Testis (tissue), 3 donors: ENCODE results near the gene TNS3. TPM values are rescaled to one million over a fixed set of nuclear protein-coding genes. Genes with fewer than 3 reads are reported as not detected.

Experiments
- DNase-seq: peaks from one replicate; pipeline ENCODE4 v3.0.0-alpha.2; 2019
- H3K27ac ChIP-seq, 2 donors: fragments of 200-600 bp; sonication (generic); one replicate each; pipeline ENCODE4 v1.5.1; 2019
- H3K27me3 ChIP-seq: fragments of 200-600 bp; sonication (generic); one replicate; pipeline ENCODE4 v1.5.1; 2019
- H3K36me3 ChIP-seq: fragments of 200-600 bp; sonication (generic); one replicate; pipeline ENCODE4 v1.5.1; 2017; ENCODE audit warnings: low read depth; ENCODE audit errors: missing control alignments
- H3K4me1 ChIP-seq: fragments of 200-600 bp; sonication (generic); one replicate; pipeline ENCODE4 v1.5.1; 2019
- H3K4me3 ChIP-seq, 2 donors: fragments of 200-600 bp; sonication (generic); one replicate each; pipeline ENCODE4 v1.5.1; 2017 to 2019
- H3K9me3 ChIP-seq: fragments of 200-600 bp; sonication (generic); one replicate; pipeline ENCODE4 v1.5.1; 2017
- POLR2A ChIP-seq: fragments of 450-650 bp; IDR thresholded peaks from one replicate; pipeline ENCODE4 v1.6.1; 2017; ENCODE audit warnings: antibody characterized with exemption, mild to moderate bottlenecking, moderate library complexity
- WGBS, 2 donors: methylation state at CpG; one replicate each; pipeline ENCODE4 v1.1.5; 2018; 5-methylcytosine and 5-hydroxymethylcytosine counted together
- intact Hi-C: fragments of 100-400 bp; cut with DNase I; formaldehyde crosslinking; loops from one replicate; pipeline ENCODE4 v1.15.1; 2023; ENCODE audit warnings: low total_unique reads
- polyA plus RNA-seq: library from polyadenylated mRNA; stranded (reverse); fragments of 350-450 nt; fragmentation: Illumina TruSeq; extraction: RNeasy Lipid Tissue Mini Kit (QIAGEN cat#74804); gene quantifications from one replicate; pipeline ENCODE4 v1.2.3, GENCODE V29; 2014; ENCODE audit warnings: low read depth, low replicate concordance; ENCODE audit not compliant: insufficient read depth
- total RNA-seq, 2 donors: library from RNA; depleted of rRNA; stranded (reverse); fragments of >200 nt; gene quantifications; one replicate each; pipeline ENCODE4 v1.2.3, GENCODE V29; 2016
- TF ChIP-seq, protein P1 (sequence below), 3 experiments: fragments of 450-650 bp in 2 of 3; fragments of 200-600 bp in 1 of 3; sonication (generic) in 1 of 3; IDR thresholded peaks; one replicate each; pipeline ENCODE4 v1.5.1; 2016 to 2019; ENCODE audit warnings: antibody characterized with exemption in 3 of 3, mild to moderate bottlenecking in 2 of 3, moderate library complexity in 1 of 3

TNS3 gene
- total and polyA plus RNA-seq, 3 donors from 2014 or later = 28.5 to 93.5 (median 60.0) TPM

DNA sequence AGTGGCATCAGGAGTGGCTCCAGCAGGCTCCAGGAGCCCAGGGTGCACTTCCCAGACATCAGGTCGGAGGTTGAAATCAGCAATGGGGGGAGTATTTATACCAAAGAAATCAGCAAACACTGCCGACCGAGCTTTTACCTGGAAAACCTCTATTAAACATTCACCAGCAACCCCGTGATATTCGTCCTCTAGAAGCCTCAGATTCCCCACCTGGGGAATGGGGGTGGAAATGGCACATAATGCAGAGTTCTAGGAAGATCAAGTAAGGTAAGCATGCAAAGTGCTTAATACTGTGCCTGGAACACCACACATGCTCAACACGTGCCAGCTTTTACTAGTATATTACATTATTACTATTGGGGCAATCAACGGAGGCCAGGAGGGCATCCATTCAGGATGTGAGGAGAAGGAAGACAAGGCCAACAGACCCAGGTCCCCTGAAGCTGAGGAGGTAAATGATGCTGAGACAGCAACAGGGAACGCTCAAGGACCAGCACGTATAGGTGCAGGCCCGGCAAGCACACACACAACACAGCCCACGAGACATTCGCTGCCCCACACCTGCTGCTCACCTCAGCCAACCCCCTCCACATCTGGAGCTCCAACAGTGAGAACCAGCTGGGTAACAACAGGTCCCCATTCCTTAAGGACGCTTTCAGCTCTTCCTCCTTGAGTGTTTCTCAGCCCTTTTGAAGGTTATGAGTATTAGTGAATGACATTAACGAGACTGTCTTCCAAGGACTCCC, 125.5 kb downstream of the TNS3 start:
- 90 to 96% methylated on average over 14 of the region's 14 CpGs for WGBS, 2 donors
- no peak overlapping the region for H3K27ac ChIP-seq
- no peaks in the 10 kb centered on the region for H3K9me3 ChIP-seq
- H3K4me1 ChIP-seq = peaks cover 39% of the 10 kb centered on the region
- no peaks in the 10 kb centered on the region for H3K36me3 ChIP-seq
- H3K4me3 ChIP-seq = no peak overlapping the region
- TF ChIP-seq POLR2A = no peak
- TF ChIP-seq, protein P1, sequence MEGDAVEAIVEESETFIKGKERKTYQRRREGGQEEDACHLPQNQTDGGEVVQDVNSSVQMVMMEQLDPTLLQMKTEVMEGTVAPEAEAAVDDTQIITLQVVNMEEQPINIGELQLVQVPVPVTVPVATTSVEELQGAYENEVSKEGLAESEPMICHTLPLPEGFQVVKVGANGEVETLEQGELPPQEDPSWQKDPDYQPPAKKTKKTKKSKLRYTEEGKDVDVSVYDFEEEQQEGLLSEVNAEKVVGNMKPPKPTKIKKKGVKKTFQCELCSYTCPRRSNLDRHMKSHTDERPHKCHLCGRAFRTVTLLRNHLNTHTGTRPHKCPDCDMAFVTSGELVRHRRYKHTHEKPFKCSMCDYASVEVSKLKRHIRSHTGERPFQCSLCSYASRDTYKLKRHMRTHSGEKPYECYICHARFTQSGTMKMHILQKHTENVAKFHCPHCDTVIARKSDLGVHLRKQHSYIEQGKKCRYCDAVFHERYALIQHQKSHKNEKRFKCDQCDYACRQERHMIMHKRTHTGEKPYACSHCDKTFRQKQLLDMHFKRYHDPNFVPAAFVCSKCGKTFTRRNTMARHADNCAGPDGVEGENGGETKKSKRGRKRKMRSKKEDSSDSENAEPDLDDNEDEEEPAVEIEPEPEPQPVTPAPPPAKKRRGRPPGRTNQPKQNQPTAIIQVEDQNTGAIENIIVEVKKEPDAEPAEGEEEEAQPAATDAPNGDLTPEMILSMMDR (IDR thresholded peaks at IDR 0.05) = no peak
- no peaks in the 10 kb centered on the region for H3K27me3 ChIP-seq
- no peak for DNase-seq
- intact Hi-C loops = no loop called here

DNA sequence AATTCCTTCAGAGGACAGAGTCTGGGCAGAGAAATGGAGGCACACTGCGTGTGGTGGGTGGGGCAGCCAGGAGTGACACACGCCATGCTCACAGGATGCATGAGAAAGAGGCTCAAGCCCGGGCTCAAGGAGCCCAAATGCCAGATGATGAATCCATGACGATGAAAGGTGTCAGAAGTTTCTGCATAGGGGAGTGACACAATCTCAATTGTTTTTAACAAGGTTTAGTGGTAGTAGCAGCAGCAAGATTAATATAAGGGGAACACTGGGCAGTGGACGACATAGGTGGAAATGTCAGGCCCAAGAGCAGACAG, 126.1 kb downstream of the TNS3 start:
- 93 to 94% methylated on average over 5 of the region's 5 CpGs for WGBS, 2 donors
- Histone ChIP-seq H3K27ac (no peak overlapping the region), H3K27me3 (no peaks in the 10 kb centered on the region), H3K9me3 (no peaks in the 10 kb centered on the region), H3K36me3 (no peaks in the 10 kb centered on the region), H3K4me3 (no peak overlapping the region), H3K4me1 (peaks cover 33% of the 10 kb centered on the region)
- DNase-seq = no peak
- no peak for TF ChIP-seq POLR2A
- TF ChIP-seq, protein P1 (IDR thresholded peaks at IDR 0.05) = no peak
- intact Hi-C loops = no loop called here

DNA sequence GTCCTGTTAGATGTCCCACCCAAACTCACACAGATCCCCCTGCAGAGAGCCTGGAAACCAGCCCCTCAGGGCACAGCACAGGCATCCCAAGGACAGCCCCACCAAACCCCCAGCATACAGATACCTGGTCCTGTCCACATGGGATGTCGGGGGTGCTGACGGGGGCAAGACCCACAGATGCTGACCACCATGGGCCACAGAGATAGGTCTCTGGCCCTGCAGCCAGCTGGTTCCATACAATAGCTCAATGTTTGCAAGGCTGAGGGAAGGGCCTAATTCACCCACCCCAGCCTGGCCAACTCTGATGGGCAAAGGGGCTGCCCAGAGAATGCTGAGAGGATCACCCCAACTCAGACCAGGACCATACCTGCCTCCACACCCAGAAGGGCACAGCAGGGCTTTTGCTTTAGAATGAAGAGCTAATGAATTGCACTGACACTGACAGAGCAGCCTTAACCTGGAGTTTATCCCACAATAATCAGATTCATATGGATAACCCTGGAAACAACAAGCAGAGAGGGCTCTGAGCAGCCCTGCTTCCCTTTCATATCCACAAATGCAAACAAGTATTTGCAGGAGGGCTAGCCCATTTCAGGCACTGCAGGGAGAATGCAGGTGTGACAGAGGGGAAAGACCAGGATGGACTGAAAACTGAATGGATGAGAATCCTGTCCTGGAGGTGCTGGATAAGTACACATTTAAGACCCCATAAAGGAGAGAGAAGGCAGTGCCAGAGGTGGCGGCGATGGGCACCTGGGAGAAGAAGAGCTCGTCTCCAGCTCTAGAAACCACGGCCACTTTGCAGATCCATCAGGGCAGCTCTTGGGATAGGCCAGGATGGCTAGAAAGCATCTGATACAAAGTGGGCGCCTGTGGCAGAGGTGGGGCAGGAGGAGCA, 126.7 kb downstream of the TNS3 start:
- H3K4me3 ChIP-seq = no peak overlapping the region
- intact Hi-C loops = no loop called here
- DNase-seq = no peak

DNA sequence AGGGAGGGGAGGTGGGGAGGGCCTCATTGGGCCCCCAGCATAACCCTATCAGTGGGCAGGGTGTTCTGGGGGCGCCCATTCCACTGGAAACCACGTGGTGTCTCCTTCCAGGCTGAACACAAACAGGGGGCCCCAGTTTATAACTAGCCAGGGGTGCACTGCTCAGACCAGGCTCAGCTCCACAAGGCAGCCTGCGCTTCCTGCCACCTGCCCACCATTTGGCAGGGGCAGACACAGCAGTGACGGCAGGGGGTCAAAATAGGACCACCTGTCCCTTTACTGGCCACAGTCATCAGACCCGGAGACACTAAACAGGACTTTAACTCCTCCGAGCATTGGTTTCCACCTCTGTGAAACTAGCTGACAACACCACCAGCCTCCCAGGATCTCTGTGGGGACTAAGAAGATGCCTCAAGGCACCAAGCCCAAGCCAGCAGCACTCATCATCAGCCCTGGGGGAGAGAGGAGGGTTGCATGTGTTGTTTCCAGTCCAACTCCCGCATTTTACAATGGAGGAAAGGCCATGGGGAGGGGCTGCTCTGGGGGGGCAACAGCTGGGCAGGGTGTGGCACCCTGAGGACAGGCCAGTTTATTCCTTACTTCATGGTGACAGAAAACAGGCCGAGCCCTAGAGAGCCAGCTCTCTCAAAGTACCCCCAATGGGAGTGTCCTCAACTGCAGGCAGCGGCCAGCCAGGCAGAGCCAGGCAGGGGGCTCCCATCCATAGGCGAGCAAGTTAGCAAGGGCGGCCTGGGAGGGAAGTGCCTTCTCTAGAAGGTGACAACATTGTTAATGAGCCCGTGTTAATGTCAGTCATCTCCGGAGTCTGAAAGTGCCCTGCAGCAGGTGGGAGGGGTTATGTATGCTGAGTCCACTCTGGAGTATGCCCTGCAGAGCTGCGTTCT, 127.6 kb downstream of the TNS3 start:
- H3K4me1 ChIP-seq = peaks cover 26% of the 10 kb centered on the region
- peak overlapping the region; percentile 68 to 71 for H3K27ac ChIP-seq
- intact Hi-C loops = no loop called here
- H3K36me3 ChIP-seq = no peaks in the 10 kb centered on the region
- WGBS, 2 donors = 73 to 75% methylated on average over 6 to 12 of the region's 14 CpGs
- no peak overlapping the region for H3K4me3 ChIP-seq
- H3K9me3 ChIP-seq = no peaks in the 10 kb centered on the region
- TF ChIP-seq, protein P1 (IDR thresholded peaks at IDR 0.05) = no peak
- no peak for TF ChIP-seq POLR2A
- no peak for DNase-seq
- H3K27me3 ChIP-seq = no peaks in the 10 kb centered on the region

More for the DNA sequence above, 126.7 kb downstream of the TNS3 start:
- no peak for TF ChIP-seq POLR2A
- TF ChIP-seq, protein P1 (IDR thresholded peaks at IDR 0.05) = no peak
- no peaks in the 10 kb centered on the region for H3K9me3 ChIP-seq
- H3K4me1 ChIP-seq = peaks cover 27% of the 10 kb centered on the region
- H3K36me3 ChIP-seq = no peaks in the 10 kb centered on the region
- H3K27ac ChIP-seq = no peak overlapping the region
- 85 to 93% methylated on average over 7 of the region's 7 CpGs for WGBS, 2 donors
- no peaks in the 10 kb centered on the region for H3K27me3 ChIP-seq
